ENCODE measurements around the gene SORCS3. TPM values are rescaled to one million over a fixed set of nuclear protein-coding genes. Genes with fewer than 3 reads are reported as not detected.

The SORCS3 gene
- total and polyA plus RNA-seq, 4 donors: 0.14 TPM; not detected in 3

- Histone ChIP-seq H3K4me1 (ENCODE audit: control insufficient read depth in 5 of 5, insufficient read depth in 5 of 5, low read length in 5 of 5) (no peaks in the 10 kb centered on the region), H3K27ac (ENCODE audit: low read depth in 1 of 2, low read length in 1 of 2) (no peak overlapping the region), H3K9me3 (ENCODE audit: control insufficient read depth in 4 of 4, insufficient read depth in 3 of 4, low read length in 3 of 4) (peaks cover 0 to 5% (median 2%) of the 10 kb centered on the region in 4 donors), H3K36me3 (ENCODE audit: control insufficient read depth in 4 of 4, insufficient read depth in 4 of 4, low read length in 4 of 4) (no peaks in the 10 kb centered on the region), H3K27me3 (ENCODE audit: control insufficient read depth in 3 of 3, insufficient read depth in 3 of 3, low read length in 2 of 3) (no peaks in the 10 kb centered on the region), H3K4me3 (no peak overlapping the region), H3K9ac (ENCODE audit: insufficient read depth in 1 of 2, low read length in 2 of 2) (no peak overlapping the region)
- ATAC-seq (ENCODE audit: insufficient read depth, low FRiP score) (no peak), DNase-seq (peak in 1 of 3 donors; percentile 6)
- WGBS, 2 donors: 75 to 84% methylated on average over 7 of the region's 7 CpGs
- TF ChIP-seq, protein P1, sequence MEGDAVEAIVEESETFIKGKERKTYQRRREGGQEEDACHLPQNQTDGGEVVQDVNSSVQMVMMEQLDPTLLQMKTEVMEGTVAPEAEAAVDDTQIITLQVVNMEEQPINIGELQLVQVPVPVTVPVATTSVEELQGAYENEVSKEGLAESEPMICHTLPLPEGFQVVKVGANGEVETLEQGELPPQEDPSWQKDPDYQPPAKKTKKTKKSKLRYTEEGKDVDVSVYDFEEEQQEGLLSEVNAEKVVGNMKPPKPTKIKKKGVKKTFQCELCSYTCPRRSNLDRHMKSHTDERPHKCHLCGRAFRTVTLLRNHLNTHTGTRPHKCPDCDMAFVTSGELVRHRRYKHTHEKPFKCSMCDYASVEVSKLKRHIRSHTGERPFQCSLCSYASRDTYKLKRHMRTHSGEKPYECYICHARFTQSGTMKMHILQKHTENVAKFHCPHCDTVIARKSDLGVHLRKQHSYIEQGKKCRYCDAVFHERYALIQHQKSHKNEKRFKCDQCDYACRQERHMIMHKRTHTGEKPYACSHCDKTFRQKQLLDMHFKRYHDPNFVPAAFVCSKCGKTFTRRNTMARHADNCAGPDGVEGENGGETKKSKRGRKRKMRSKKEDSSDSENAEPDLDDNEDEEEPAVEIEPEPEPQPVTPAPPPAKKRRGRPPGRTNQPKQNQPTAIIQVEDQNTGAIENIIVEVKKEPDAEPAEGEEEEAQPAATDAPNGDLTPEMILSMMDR (IDR thresholded peaks at IDR 0.05; ENCODE audit: control extremely low read depth, extremely low read depth): no peak
These were observed 32.8 kb upstream of the SORCS3 start for GRCh38 chr10:104608091-104608828.

DNA sequence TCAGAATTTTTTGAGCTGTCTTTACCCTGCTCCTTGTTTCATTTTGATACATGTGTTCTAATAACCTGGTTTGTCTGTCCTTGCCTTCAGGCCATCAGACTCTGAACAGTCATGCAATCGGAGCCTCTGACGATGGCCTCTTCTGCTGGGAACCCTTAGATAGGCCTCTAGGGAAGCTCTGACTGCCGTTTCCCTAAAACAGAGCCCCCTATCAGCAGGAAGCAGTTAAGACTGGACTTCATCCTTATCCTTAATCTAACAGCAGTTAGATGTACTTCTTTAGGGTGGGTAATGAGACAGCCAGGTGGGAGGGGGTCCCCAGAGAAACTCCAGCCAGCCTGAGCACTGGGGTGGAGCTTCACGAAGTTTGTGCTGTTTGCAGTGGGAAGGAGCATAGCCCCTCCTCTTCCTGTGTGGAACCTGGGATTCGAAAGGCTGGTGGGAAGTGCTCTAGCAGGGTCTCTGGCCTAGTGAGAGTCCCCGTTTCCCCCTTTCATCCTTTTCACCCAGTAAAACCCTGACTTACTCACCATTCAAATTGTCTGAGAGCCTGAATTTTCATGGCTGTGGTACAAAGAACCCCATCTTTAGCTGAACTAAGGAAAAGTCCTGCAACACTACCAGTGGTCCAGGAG is 28.4 kb upstream of the SORCS3 start:
- DNase-seq: no peak
- 43 to 47% methylated on average over 6 of the region's 6 CpGs for WGBS, 2 donors
- Histone ChIP-seq H3K9me3 (ENCODE audit: control insufficient read depth in 4 of 4, insufficient read depth in 3 of 4, low read length in 3 of 4) (peaks cover 0 to 9% (median 2%) of the 10 kb centered on the region in 4 donors), H3K4me3 (no peak overlapping the region), H3K9ac (ENCODE audit: insufficient read depth in 1 of 2, low read length in 2 of 2) (no peak overlapping the region), H3K27ac (ENCODE audit: low read depth in 1 of 2, low read length in 1 of 2) (no peak overlapping the region), H3K4me1 (ENCODE audit: control insufficient read depth in 5 of 5, insufficient read depth in 5 of 5, low read length in 5 of 5) (no peaks in the 10 kb centered on the region), H3K27me3 (ENCODE audit: control insufficient read depth in 3 of 3, insufficient read depth in 3 of 3, low read length in 2 of 3) (no peaks in the 10 kb centered on the region), H3K36me3 (ENCODE audit: control insufficient read depth in 4 of 4, insufficient read depth in 4 of 4, low read length in 4 of 4) (no peaks in the 10 kb centered on the region)
- TF ChIP-seq, protein P1 (IDR thresholded peaks at IDR 0.05; ENCODE audit: control extremely low read depth, extremely low read depth): no peak
- no peak for ATAC-seq (ENCODE audit: insufficient read depth, low FRiP score)

DNA sequence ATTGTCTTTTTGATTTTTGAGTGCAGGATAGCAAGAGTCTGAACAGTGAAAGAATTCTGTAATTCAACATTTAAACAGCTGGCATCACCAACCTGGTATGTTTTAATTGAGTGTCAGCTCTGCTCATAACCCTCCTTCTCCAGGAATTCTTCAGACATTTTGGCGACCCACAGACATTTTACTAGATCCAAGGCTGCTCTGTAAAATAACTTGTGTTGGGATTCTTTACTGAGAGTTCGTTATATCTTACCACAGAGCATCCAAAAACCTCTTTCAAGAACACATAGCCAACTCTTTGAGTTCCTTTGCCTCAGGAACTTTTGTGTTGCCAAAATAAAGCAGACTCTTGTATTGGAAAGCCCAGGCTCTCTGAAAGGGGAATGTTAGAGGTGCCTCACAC is 27.7 kb upstream of the SORCS3 start:
- Histone ChIP-seq H3K27me3 (ENCODE audit: control insufficient read depth in 3 of 3, insufficient read depth in 3 of 3, low read length in 2 of 3) (no peaks in the 10 kb centered on the region), H3K27ac (ENCODE audit: low read depth in 1 of 2, low read length in 1 of 2) (no peak overlapping the region), H3K36me3 (ENCODE audit: control insufficient read depth in 4 of 4, insufficient read depth in 4 of 4, low read length in 4 of 4) (no peaks in the 10 kb centered on the region), H3K9me3 (ENCODE audit: control insufficient read depth in 4 of 4, insufficient read depth in 3 of 4, low read length in 3 of 4) (peaks cover 0 to 6% (median 2%) of the 10 kb centered on the region in 4 donors), H3K9ac (ENCODE audit: insufficient read depth in 1 of 2, low read length in 2 of 2) (no peak overlapping the region), H3K4me1 (ENCODE audit: control insufficient read depth in 5 of 5, insufficient read depth in 5 of 5, low read length in 5 of 5) (no peaks in the 10 kb centered on the region), H3K4me3 (no peak overlapping the region)
- TF ChIP-seq, protein P1 (IDR thresholded peaks at IDR 0.05; ENCODE audit: control extremely low read depth, extremely low read depth): no peak
- no peak for DNase-seq
- no peak for ATAC-seq (ENCODE audit: insufficient read depth, low FRiP score)
- WGBS, 2 donors: 84% methylated on average over 2 of the region's 2 CpGs

All from lung (tissue), 12 donors.